Gastrocnemius medialis (tissue), 4 donors: ENCODE data around the gene NOL4L. TPM values are rescaled to one million over a fixed set of nuclear protein-coding genes. Genes with fewer than 3 reads are reported as not detected.
"Not testable (repeated sequence)": the region's sequence is repeated elsewhere in the genome, so short reads cannot be mapped to it uniquely, and the experiment has no call there.

Source experiments
- ATAC-seq, 2 donors: fragments of 150-250 bp; one replicate each; pipeline ENCODE4 v1.9.1; 2016
- DNase-seq, 2 donors: peaks; one replicate each; pipeline ENCODE4 v3.0.0-alpha.2; 2019
- H3K27ac ChIP-seq, 4 donors: fragments of 200-600 bp; sonication (generic); 1 replicate in 1 of 4; 2 replicates in 3 of 4; pipeline ENCODE4 v1.5.1; 2016 to 2018; ENCODE audit warnings: mild to moderate bottlenecking in 2 of 4, moderate library complexity in 1 of 4
- H3K27me3 ChIP-seq, 3 donors: fragments of 200-600 bp; sonication (generic) in 2 of 3; 1 replicate in 1 of 3; 2 replicates in 2 of 3; pipeline versions ENCODE4 v1.5.1 to v1.6.0; 2016 to 2019; ENCODE audit warnings: mild to moderate bottlenecking in 1 of 3, moderate library complexity in 1 of 3
- H3K36me3 ChIP-seq, 2 donors: fragments of 200-600 bp; sonication (generic) in 1 of 2; one replicate each; pipeline ENCODE4 v1.5.1; 2017 to 2018
- H3K4me1 ChIP-seq, 2 donors: fragments of 200-600 bp; sonication (generic) in 1 of 2; one replicate each; pipeline ENCODE4 v1.5.1; 2016 to 2017; ENCODE audit warnings: mild to moderate bottlenecking in 2 of 2
- H3K4me3 ChIP-seq, 4 donors: fragments of 200-600 bp; sonication (generic) in 3 of 4; 1 replicate in 1 of 4; 2 replicates in 3 of 4; pipeline ENCODE4 v1.5.1; 2016 to 2019; ENCODE audit warnings: mild to moderate bottlenecking in 2 of 4
- H3K9me3 ChIP-seq, 3 donors: fragments of 200-600 bp; sonication (generic) in 2 of 3; 1 replicate in 1 of 3; 2 replicates in 2 of 3; pipeline ENCODE4 v1.5.1; 2016 to 2019
- CTCF ChIP-seq, 5 experiments: fragments of 450-650 bp in 3 of 5; fragments of 200-600 bp in 2 of 5; sonication (generic) in 2 of 5; IDR thresholded peaks in 4 of 5; conservative IDR thresholded peaks in 1 of 5; 1 replicate in 4 of 5; 2 replicates in 1 of 5; pipeline ENCODE4 v1.5.1; 2016 to 2019; ENCODE audit warnings: antibody characterized with exemption in 5 of 5, mild to moderate bottlenecking in 3 of 5, moderate library complexity in 3 of 5
- POLR2A ChIP-seq, 2 donors: fragments of 450-650 bp; IDR thresholded peaks; one replicate each; pipeline ENCODE4 v1.6.1; 2017; ENCODE audit warnings: antibody characterized with exemption in 2 of 2, mild to moderate bottlenecking in 2 of 2, moderate library complexity in 2 of 2
- in situ Hi-C, 4 donors: fragments of 200-750 bp; cut with MboI; loops; one replicate each; pipeline versions ENCODE4 v1.15.0 to v1.8.0; 2017; ENCODE audit warnings: low sequenced_read_pairs in 4 of 4
- intact Hi-C: fragments of 100-400 bp; cut with DNase I; formaldehyde crosslinking; loops from one replicate; pipeline ENCODE4 v1.15.1; 2023; ENCODE audit warnings: low total_unique reads
- total RNA-seq, 4 donors: library from RNA; depleted of rRNA; stranded (reverse); fragments of >200 nt; gene quantifications; one replicate each; pipeline versions ENCODE4 v1.1.0 to v1.2.3, GENCODE V29; 2016

Gene NOL4L
- total RNA-seq, 4 donors from 2014 or later = 1.4 to 1.9 (median 1.7) TPM

DNA sequence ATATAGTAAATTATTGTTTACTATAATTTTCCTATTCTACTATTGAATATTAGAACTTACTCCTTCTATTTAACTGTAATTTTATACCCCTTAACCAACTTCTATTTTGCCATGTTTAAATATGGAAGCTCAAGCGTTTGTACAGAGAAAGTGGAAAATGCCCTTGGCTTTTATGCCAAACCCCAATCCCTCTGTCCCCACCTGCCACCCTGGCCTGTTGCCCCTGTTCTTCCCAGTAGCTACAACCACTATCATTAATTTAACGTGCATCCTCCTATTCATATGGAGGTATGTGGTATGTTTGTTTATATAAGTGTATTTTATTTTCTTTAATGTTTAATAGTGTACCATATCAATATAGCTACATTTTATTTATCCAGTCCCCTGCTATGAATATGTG, 168.9 kb downstream of the NOL4L start:
- Histone ChIP-seq H3K9me3 (no peaks in the 10 kb centered on the region), H3K27ac (no peak overlapping the region), H3K36me3 (no peaks in the 10 kb centered on the region), H3K4me1 (peaks cover 4 to 7% of the 10 kb centered on the region in 2 donors), H3K27me3 (no peaks in the 10 kb centered on the region), H3K4me3 (no peak overlapping the region)
- no peak for TF ChIP-seq POLR2A (IDR thresholded peaks at IDR 0.05)
- TF ChIP-seq CTCF (IDR thresholded peaks at IDR 0.05 in 4 of 5, conservative IDR thresholded peaks at IDR 0.05 in 1 of 5) = no peak
- no peak for DNase-seq
- no peak for ATAC-seq
- in situ Hi-C loops = no loop called here
- intact Hi-C loops = no loop called here

- no peak overlapping the region for H3K27ac ChIP-seq
- H3K4me1 ChIP-seq = peaks cover 4 to 7% of the 10 kb centered on the region in 2 donors
- ATAC-seq (no peak), DNase-seq (no peak)
- no peaks in the 10 kb centered on the region for H3K27me3 ChIP-seq
- in situ Hi-C loops (no loop called here), intact Hi-C loops (no loop called here)
- no peak overlapping the region for H3K4me3 ChIP-seq
- no peak for TF ChIP-seq CTCF (IDR thresholded peaks at IDR 0.05 in 4 of 5, conservative IDR thresholded peaks at IDR 0.05 in 1 of 5)
- TF ChIP-seq POLR2A (IDR thresholded peaks at IDR 0.05) = no peak
- no peaks in the 10 kb centered on the region for H3K9me3 ChIP-seq
- H3K36me3 ChIP-seq = no peaks in the 10 kb centered on the region
Observed at GRCh38 chr20:32415494-32415893, 169.6 kb downstream of the NOL4L start.

DNA sequence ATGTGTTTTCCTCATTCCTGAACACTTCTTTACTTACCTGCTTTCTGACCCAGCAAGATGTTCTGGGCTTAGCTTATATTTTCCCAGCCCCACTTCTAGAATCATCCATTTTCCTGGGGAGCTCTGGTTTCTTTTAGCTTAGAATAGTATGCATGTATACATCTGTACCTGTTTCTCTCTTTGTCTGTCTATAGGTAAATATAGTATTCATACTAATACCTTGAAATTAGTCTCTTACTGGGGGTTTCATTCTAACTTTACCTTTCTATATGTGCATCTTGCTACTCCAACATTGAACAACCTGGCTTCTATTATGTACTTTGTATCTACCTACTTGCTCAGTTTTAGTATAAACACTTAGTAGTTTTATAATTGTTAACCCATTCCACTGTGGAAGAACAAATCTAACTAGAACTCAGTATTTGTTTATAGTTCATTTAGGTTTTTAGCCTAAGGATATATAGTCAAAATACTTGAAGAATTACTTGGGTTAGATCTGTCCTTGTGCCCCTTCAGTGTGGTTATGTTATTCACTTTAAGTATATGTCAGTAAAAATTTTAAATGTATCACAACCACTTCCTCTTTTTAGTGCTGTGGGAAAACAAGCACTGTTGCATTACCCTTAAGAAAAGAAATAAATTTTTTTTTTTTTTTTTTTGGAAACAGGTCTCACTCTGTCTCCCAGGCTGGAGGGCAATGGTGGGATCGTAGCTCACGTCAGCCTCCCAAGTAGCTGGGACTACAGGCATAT, 173.0 kb downstream of the NOL4L start:
- DNase-seq (no peak), ATAC-seq (no peak)
- Histone ChIP-seq H3K4me1 (peaks cover 5 to 13% of the 10 kb centered on the region in 2 donors), H3K27ac (no peak overlapping the region), H3K27me3 (no peaks in the 10 kb centered on the region), H3K9me3 (no peaks in the 10 kb centered on the region), H3K36me3 (no peaks in the 10 kb centered on the region), H3K4me3 (no peak overlapping the region)
- no peak for TF ChIP-seq POLR2A (IDR thresholded peaks at IDR 0.05)
- TF ChIP-seq CTCF (IDR thresholded peaks at IDR 0.05 in 4 of 5, conservative IDR thresholded peaks at IDR 0.05 in 1 of 5) = no peak
- in situ Hi-C loops (no loop called here), intact Hi-C loops (no loop called here)

DNA sequence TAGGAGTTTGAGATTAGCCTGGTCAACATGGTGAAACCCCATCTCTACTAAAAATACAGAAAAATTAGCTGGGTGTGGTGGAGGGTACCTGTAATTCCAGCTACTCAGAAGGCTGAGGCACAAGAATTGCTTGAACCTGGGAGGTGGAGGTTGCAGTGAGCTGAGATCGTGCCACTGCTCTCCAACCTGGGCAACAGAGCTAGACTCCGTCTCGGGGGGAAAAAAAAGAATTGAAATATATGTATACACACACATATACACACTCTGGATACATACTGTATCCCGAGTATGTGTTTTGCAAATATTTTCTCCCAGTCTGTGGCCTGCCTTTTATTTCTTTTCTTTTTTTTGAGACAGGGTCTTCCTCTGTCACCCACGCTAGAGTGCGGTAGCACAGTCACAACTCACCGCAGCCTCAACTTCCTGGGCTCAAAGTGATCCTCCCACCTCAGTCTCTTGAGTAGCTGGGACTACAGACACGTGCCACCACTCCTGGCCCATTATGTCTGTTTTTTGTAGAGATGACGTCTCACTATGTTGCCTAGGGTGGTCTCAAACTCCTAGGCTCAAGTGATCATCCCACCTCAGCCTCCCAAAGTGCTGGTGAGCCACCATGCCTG, 177.9 kb downstream of the NOL4L start:
- H3K4me3 ChIP-seq, intact Hi-C loops, ATAC-seq, in situ Hi-C loops, H3K4me1 ChIP-seq, DNase-seq, H3K9me3 ChIP-seq, H3K27ac ChIP-seq, H3K36me3 ChIP-seq, H3K27me3 ChIP-seq: not testable (repeated sequence)

- no peak for TF ChIP-seq CTCF (IDR thresholded peaks at IDR 0.05 in 4 of 5, conservative IDR thresholded peaks at IDR 0.05 in 1 of 5)
- TF ChIP-seq POLR2A (IDR thresholded peaks at IDR 0.05) = no peak
- Histone ChIP-seq H3K36me3 (no peaks in the 10 kb centered on the region), H3K4me3 (no peak overlapping the region), H3K9me3 (no peaks in the 10 kb centered on the region), H3K27ac (no peak overlapping the region), H3K4me1 (peaks cover 5 to 6% of the 10 kb centered on the region in 2 donors), H3K27me3 (no peaks in the 10 kb centered on the region)
- ATAC-seq (no peak), DNase-seq (no peak)
- intact Hi-C loops (no loop called here), in situ Hi-C loops (no loop called here)
Observed at GRCh38 chr20:32406701-32407100, 178.4 kb downstream of the NOL4L start.
